GM20431 (cell line): ENCODE measurements around the gene BEAN1.
"Not testable (repeated sequence)": the region's sequence is repeated elsewhere in the genome, so short reads cannot be mapped to it uniquely, and the experiment has no call there.

Source experiments
- in situ Hi-C: fragments of 300-500 bp; cut with MseI, MboI; formaldehyde crosslinking; loops from one replicate; pipeline ENCODE4 v1.15.0; 2020; ENCODE audit warnings: low sequenced_read_pairs; ENCODE audit not compliant: unreplicated experiment

The BEAN1 gene

GRCh38 chr16:66434619-66435430 is 7.7 kb downstream of the BEAN1 start:
- in situ Hi-C loops, result no loop called here

GRCh38 chr16:66435896-66436295 is 8.8 kb downstream of the BEAN1 start:
- in situ Hi-C loops, result no loop called here

DNA sequence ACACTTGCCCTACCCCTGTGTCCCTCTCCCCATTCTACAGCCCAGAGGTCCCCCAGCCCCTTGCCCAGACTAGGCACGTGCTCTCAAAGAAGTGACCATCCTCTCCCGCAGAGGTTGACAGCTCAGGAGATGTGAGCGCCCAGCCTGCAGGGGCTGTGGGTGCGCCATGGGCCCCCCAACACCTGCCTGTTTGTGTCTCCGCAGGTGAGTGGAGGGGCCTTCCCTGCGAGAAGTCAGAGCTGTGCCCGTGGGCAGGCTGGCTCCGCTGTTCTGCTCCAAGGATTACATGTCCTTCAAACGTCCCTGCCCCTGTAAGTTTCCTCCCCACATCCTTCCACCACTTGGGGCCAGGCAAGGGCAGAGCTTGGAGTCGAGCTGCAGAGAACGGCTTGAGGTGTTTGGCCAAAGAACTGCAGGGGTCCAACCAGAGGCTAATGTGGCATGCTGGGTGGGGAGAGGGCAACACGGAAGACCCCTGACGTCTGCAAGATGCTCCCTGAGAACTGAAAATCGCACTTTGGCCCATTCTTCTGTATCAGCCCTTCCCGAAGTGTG is 10.4 kb downstream of the BEAN1 start:
- in situ Hi-C loops, result no loop called here

DNA sequence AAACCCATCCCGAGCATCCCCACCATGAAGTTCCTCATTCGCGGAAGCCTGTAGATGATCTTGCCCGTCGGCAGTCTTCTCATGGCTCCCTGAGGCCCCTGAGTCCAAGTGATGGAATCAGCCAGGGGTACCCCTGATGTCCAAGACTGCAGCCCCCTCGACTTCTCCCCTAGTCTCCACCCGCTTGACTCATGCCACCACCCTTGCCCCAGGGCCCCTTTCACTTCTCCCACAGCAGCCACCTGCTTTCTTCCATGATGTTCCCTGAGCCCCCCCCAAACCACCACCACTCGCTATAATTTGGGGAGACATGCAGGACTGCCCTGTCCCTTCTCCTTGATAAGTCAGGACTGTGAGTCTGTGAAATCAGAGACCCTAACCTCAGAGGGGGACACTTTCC is 11.4 kb downstream of the BEAN1 start:
- in situ Hi-C loops, result no loop called here

DNA sequence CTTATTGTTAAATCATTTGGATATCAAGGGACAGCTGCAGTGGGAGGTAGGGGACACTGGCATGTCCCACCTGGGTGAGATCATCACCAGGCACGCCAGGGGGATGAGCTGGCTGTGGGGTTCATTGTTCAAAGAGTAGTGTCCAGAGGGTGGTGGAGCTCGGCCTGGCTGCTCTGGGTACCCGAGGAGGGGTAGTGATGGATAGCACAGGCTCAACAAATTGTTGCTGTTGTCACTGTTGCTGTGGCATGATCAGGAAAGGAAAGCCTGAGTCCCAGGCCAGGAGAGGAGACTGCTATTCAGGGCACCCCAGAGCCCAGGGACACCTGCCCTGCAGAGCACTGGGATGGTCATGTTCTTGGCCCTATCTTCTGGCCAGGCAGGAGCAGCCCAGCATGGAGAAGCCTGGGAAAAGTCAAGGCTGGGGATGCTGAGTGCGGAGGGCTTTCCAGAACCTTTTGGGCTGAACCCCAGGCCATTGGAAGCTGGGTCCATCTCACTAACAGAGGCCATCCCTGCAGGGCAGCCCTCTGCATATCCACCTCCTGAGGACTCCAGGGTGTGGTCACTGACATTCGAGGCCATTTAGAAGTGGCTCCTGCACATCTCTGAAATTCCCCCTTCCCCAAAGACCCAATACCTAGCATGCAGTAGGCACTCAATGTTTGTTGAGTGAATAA is 12.1 kb downstream of the BEAN1 start:
- in situ Hi-C loops, result no loop called here

- in situ Hi-C loops, result no loop called here
Measured at GRCh38 chr16:66440271-66440802, 13.2 kb downstream of the BEAN1 start.

GRCh38 chr16:66440970-66441369 is 13.9 kb downstream of the BEAN1 start:
- in situ Hi-C loops, result no loop called here

DNA sequence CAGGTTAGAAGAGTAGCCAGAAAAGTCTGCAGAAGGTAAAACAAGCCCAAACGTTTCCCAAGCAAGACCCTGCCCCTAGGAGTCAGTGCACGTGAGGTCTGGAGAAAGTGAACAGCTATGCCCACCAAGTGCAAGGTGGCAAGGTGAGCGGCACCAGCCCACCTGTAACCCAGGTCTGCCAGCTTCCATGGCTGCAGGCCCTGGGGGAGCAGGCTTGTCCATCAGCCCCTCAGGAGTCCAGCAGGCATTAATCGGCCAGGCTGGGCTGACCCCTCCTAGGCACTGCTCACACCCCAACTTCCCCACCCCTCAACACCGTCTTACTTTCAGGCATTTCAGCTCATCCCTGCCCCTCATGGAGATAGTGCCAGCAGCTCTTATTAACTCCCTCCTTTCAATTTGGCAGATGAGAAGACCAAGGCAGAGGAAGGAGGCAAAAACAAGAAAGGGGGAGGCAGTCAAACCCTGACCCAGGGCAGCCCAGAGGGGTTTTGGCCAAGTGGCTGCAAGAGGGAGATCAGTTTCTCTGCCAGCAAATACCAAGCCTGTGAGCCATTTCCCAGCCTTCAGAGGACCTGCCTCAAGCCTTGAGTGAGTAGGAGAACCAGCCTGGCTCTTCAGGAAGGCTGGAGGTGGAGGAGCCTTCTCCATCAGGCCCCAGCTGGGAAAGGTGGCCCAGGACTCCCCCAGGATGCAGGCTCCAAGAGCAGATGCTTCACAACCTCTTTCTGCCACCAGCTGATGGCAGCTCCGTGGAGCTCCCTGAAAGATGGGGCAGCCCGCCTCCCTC is 14.7 kb downstream of the BEAN1 start:
- in situ Hi-C loops, result no loop called here

DNA sequence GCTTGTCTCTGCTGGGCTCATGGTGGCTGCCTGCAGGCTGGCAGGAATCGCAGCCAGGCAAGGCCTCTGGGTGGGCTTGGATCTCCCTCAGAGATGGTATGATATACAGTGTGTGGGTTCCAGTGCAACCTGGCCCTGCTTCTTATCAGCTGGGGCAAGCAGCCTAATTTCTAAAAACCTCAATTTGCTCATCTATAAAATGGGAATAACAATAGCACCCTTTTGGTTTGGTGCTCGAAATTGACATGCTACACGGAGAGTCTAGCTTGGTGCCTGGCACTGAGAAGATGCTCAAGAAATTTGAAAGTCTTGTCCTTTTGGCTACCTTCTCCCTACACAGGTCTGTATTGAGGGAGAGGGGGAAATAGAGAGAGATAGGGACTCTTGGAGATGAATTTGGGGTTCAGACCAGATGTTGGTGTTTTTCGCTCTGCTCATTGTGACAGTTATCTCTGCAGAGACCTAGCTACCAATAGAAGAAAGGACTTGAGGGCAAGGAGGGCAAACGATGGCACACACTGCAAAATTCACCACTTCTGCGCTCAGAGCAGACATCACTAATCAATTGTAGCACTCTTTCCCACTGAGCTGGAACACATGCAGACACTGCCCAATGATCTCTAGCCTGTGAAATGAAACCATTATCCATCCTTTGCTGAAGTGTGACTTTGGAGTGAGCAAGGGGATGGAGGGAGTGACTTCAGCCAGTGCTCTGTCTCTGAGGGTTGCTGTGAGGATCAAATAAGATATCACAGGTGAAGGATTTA is 15.6 kb downstream of the BEAN1 start:
- in situ Hi-C loops, result no loop called here

DNA sequence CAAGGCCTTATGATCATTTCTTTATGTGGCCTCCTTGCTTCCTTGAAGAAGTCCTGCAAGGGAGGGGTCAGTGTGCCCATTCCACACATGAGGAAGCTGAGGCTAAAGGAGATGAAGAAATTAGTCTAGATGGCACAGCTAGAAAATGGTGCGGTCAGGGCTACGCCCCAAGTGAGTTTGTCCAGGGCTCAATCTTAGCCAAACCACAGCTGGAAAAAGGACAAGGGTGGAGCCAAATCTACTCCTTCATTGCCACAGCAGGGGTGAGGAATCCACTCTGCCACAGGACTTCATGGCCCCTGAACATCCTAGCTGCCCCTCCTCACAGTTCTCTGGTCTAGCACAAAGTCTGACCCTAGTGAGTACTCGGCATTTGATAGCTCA is 16.2 kb downstream of the BEAN1 start:
- in situ Hi-C loops, result no loop called here

DNA sequence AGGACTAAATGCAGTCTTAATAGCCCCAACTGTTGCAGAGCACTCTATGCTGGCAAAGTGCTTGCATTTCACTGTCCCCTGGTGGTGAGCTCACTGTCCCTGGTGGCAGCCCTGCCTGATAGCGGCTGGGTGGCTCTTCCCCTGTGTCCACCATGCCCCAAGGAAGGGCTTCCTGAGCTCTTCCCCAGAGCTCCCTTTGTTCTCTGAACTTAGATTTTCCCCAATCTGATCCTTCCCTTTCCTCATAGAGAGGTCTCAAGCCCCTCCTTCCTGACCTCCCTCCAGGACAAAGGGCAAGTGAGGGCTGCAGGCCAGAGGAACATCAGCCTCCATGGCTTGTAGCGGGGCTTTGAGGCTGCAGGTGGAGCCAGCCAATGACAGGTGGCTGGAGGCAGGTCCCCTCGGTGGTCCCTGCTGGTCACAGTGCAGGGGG is 17.0 kb downstream of the BEAN1 start:
- in situ Hi-C loops, result no loop called here

DNA sequence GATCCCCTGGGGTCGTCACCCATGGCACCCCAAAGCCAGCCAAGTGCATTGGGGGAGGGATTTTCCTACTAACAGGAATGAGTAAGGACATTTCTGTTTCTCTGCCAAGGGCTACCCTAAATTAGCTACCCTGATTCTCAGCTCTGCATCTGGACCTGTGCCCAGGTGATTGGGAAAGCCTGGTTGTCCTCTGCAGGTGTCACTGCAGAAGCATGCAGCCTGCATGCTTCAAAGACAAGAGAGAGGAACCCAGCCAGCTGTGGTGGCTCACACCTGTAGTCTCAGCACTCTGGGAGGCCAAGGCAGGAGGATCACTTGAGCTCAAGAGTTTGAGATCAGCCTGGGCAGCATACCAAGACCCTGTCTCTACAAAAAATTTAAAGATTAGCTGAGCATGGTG is 19.6 kb downstream of the BEAN1 start:
- in situ Hi-C loops, result no loop called here

GRCh38 chr16:66447491-66447890 is 20.4 kb downstream of the BEAN1 start:
- in situ Hi-C loops, result no loop called here

DNA sequence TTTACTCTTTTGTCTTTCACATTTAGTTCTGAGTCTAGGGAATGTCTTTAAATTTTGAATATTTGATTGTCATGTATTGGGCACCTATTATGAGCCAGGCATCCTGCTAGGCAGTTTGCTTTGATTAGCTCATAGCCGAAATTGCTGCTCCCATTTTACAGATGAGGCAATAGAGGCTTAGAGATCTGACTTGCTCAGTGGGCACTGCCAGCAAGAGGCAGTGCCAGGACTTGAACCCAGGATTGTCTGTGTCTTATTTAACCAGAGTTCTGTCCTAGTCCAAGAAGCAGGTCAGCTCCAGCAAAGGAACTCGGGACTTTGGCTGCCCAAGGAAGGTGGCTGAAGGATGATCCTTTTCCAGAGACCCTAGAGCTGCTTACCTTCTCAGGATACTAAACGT is 24.5 kb downstream of the BEAN1 start:
- in situ Hi-C loops, result no loop called here

DNA sequence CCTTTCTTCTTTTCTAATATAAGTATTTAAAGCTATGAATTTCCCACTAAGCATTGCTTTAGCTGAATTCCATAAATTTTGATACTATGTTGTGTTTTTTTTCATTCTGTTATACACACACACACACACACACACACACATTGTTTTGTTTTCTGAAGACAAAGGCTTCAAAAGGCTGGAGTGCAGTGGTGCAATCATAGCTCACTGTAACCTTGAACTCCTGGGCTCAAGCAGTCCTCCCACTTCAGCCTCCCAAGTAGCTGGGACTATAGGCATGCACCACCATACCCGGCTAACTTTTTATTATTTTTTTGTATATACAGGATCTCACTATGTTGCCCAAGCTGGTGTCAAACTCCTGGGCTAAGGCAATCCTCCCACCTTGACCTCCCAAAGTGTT is 26.1 kb downstream of the BEAN1 start:
- in situ Hi-C loops, result not testable (repeated sequence)

GRCh38 chr16:66454751-66455150 is 27.7 kb downstream of the BEAN1 start:
- in situ Hi-C loops, result no loop called here

- in situ Hi-C loops, result no loop called here
Measured at GRCh38 chr16:66455970-66456369, 28.9 kb downstream of the BEAN1 start.

GRCh38 chr16:66457888-66458287 is 30.8 kb downstream of the BEAN1 start:
- in situ Hi-C loops, result no loop called here

DNA sequence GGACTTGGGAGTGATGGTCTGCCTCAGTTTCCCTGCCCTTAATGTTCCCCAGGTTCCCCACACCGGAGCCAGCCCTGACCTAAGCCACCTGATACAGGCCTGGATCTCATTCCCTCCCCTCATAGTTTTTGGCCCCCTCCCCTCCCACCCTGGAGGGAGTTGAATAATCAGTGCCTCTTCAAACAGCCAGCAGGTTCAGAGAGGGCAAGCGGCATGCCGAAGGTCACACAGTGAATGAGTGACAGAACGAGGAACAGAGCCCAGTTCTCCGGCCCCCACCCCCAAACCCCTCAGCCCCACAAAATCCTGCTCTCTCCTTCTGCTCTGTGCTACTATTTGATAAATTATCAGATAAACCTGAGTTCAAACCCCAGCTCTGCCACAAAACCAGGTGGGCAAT is 31.2 kb downstream of the BEAN1 start:
- in situ Hi-C loops, result no loop called here

DNA sequence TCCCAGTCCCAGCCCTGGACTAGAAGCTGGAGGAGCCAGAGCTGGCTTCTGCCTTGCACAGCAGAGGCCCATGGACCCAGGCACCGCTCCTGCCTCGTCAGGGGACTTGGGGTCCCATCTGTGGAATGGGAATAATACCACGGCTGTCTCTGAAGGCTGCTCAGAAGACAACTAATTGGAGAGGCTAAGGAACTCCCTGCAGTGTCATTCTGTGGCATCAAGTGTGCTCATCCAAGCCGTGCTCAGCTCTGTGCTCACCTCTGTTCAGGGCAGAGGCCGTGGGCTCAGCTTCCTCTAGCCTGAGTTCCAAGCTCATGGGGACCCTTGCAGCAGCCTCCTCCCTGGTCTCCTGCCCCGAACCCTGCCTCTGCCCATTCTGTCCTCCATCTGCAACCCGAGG is 31.8 kb downstream of the BEAN1 start:
- in situ Hi-C loops, result no loop called here
